Measurements from ENCODE around the gene SLC4A9.

GRCh38 chr5:140391312-140391711, 31.3 kb downstream of the SLC4A9 start:
- TF ChIP-seq, protein P1, sequence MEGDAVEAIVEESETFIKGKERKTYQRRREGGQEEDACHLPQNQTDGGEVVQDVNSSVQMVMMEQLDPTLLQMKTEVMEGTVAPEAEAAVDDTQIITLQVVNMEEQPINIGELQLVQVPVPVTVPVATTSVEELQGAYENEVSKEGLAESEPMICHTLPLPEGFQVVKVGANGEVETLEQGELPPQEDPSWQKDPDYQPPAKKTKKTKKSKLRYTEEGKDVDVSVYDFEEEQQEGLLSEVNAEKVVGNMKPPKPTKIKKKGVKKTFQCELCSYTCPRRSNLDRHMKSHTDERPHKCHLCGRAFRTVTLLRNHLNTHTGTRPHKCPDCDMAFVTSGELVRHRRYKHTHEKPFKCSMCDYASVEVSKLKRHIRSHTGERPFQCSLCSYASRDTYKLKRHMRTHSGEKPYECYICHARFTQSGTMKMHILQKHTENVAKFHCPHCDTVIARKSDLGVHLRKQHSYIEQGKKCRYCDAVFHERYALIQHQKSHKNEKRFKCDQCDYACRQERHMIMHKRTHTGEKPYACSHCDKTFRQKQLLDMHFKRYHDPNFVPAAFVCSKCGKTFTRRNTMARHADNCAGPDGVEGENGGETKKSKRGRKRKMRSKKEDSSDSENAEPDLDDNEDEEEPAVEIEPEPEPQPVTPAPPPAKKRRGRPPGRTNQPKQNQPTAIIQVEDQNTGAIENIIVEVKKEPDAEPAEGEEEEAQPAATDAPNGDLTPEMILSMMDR (IDR thresholded peaks at IDR 0.05), result no peak
- no peak for TF ChIP-seq POLR2A (IDR thresholded peaks at IDR 0.05)
